GM12874 (cell line): ENCODE data around the gene ACVR1B.

ENCODE experiments used
- TF ChIP-seq, protein P1 (sequence below): IDR thresholded peaks from 2 replicates; pipeline ENCODE4 v1.5.1; 2011; ENCODE audit warnings: low read depth, mild to moderate bottlenecking, control low read depth, low read length, moderate library complexity; ENCODE audit not compliant: insufficient read depth

ACVR1B gene

DNA sequence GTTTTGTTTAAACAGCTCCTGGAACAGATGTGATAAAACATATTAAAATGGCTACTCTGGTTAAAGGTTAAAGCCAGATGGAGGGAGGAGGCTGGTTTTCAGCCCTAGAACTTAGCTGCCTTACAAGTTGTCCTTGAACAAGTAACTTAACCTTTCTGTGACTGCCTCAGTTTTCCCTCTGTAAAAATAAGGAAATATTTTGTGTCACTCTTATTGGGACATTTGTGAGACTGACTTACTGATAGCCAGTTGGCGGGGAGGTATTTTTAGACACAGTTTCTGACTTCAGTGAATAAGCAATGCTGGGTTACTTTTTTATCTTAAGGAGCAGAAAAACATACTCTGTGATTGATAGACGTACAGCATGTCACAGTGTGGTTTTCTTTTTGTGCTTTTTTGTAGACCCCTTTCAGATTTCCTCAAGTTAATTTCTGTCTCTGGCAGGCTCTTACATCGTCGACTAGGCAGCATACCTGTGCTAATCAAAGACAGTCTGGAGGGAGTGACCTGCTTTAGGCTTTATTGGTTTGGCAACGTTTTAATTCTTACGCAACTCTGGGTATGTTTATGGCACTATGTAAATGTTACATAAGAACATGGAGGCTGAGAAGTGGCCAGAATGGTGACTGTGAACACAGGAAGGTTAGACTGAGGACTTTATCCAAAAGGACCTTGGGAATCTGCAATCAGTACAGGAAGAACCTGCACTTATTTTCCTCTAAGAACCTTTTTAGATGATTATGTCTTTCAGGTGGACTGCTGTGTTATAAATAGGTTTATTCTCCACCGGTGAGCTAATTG is 3.3 kb downstream of the ACVR1B start:
- TF ChIP-seq, protein P1, sequence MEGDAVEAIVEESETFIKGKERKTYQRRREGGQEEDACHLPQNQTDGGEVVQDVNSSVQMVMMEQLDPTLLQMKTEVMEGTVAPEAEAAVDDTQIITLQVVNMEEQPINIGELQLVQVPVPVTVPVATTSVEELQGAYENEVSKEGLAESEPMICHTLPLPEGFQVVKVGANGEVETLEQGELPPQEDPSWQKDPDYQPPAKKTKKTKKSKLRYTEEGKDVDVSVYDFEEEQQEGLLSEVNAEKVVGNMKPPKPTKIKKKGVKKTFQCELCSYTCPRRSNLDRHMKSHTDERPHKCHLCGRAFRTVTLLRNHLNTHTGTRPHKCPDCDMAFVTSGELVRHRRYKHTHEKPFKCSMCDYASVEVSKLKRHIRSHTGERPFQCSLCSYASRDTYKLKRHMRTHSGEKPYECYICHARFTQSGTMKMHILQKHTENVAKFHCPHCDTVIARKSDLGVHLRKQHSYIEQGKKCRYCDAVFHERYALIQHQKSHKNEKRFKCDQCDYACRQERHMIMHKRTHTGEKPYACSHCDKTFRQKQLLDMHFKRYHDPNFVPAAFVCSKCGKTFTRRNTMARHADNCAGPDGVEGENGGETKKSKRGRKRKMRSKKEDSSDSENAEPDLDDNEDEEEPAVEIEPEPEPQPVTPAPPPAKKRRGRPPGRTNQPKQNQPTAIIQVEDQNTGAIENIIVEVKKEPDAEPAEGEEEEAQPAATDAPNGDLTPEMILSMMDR: no peak

DNA sequence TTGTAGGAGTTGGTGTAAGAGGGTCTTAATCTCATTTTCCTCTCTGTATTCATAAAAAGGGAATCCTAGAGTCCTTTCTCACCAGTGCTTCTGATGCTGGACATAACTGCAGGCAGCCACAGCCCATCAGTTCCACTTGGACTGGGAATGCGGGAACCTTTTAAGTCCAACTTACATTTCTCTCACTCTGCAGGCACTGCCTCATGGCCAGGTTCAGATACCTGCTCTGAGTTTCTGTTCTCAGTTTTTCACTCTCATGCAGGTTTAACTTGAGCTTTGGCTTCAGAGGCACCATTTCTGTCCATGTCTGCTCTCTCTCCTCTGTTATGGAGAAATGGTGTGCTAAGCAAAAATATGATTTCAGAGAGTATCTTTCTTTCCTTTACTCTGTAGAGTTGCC is 4.2 kb downstream of the ACVR1B start:
- TF ChIP-seq, protein P1: no peak

DNA sequence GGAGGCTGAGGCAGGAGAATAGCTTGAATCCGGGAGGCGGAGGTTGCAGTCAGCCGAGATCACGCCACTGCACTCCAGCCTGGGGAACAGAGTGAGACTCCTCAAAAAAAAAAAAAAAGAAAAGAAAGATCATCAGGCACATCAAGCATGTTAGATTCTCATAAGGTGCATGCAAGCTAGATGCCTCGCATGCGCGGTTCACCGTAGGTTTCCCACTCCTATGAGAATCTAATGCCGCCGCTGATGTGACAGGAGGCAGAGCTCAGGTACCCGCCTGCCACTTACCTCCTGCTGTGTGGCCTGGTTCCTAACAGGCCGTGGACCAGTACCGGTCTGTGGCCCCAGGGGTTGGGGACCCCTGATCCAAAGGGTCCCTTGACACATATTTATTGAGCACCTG is 7.0 kb downstream of the ACVR1B start:
- TF ChIP-seq, protein P1: no peak

DNA sequence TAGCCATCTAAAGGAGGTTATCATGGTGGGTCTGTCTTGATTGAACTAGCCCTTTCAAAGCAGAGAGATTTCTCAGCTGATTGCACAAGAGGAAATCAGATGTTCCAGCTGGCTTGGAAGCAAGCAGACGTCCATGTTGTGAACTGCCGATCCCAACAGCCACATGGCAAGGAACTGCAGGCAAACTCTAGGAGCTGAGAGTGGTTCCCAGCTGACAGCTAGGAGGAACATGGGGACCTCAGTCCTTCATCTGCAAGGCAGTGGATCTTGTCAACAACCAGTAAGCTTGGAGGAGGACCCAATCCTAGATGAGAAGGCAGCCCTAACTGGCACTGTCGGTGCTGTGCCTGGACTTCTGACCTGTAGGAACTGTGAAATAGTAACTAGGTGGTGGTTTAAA is 7.7 kb downstream of the ACVR1B start:
- TF ChIP-seq, protein P1: no peak

DNA sequence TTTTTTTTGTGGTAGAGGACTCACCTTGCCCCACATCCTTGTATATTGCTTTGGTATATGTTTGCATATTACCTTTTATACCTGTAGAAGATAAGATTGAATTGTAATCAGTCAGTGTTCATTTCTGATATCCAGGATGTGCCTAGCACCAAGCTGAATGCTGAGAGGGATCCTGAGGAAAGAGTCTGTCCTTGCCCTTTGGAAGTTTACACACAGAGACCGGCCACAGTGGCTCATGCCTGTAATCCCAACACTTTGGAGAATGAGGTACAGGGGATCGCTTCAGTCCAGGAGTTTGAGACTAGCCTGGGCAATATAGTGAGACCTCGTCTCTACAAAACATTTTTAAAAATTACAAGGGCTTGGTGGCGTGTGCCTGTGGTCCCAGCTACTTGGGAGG is 8.4 kb downstream of the ACVR1B start:
- TF ChIP-seq, protein P1: no peak

DNA sequence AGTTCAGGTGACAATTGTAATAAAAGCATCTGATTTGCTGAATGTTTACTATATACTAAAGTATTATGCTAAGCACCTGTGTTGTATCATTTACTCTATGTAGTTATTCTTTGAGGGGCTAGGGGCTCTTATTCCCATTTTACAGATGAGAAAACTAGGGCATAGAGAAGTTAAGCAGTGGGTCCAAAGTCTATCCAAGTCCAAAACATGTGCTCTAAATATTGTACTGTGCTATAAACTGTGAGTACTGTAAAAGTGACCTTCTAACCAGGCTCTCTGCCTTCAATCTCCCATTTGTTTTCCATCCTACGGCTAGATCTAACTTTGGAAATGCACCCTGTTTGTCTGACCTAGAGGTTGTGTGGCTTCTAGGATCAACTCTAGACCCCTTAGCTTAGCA is 9.0 kb downstream of the ACVR1B start:
- TF ChIP-seq, protein P1: no peak

DNA sequence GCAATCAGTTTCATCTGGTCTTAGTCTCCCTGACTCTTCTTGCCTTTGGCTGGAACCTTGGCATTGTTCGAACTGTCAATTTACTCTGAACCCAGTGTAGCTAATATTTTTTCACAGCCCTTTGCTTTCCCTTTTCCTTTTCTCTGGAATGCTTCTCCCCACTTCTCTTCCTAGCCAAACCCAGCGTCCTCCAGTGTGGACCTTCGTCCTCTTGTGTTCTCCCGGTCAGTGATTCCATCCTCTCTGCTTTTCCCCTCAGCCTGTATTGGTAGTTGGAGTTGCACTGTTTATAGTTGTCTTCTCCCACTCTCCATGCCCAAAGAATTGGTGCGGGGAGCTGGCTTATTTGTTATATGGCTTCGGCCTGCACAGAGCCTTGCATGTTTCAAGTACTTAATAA is 9.4 kb downstream of the ACVR1B start:
- TF ChIP-seq, protein P1: no peak

DNA sequence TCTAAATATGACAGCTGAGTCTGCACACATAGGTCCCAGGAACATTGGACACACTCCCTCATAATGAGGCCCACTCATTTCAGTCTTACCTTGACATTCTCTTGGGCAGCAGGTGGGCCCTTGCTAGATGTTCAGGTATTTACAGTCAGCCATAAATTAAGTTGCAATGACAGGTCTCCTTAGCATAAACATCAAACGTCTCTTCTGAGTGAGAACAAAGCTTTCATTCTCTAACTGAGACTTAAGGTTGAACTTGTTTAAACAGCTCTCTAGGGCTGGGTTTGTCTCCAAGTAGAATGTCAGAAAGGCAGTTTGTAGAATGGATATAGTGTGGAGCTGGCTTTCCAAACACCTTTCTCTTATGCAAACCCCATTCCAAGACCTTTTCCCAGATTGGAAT is 10.3 kb downstream of the ACVR1B start:
- TF ChIP-seq, protein P1: no peak
